ENCODE results near the gene FLVCR2.

The FLVCR2 gene

DNA sequence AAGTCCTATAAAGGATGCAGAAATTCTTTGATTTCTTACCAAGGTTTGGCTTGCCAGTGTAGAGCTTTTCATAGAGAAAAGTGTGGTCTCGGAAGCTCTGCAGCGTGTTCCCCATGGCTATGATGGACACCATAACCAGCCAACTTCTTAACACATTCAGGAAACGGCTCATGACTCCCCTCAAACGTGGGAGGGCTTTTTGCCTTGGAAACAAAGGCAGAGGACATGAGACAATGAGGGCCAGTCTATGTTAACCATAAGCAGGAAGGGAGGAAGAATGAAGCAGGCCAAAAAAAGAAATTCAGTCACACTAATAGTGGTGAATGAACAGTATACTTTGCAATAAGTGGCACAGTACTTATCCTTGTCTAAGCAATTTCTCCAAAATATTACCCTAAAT, 78.9 kb downstream of the FLVCR2 start:
- TF ChIP-seq, protein P1, sequence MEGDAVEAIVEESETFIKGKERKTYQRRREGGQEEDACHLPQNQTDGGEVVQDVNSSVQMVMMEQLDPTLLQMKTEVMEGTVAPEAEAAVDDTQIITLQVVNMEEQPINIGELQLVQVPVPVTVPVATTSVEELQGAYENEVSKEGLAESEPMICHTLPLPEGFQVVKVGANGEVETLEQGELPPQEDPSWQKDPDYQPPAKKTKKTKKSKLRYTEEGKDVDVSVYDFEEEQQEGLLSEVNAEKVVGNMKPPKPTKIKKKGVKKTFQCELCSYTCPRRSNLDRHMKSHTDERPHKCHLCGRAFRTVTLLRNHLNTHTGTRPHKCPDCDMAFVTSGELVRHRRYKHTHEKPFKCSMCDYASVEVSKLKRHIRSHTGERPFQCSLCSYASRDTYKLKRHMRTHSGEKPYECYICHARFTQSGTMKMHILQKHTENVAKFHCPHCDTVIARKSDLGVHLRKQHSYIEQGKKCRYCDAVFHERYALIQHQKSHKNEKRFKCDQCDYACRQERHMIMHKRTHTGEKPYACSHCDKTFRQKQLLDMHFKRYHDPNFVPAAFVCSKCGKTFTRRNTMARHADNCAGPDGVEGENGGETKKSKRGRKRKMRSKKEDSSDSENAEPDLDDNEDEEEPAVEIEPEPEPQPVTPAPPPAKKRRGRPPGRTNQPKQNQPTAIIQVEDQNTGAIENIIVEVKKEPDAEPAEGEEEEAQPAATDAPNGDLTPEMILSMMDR (IDR thresholded peaks at IDR 0.05): no peak

DNA sequence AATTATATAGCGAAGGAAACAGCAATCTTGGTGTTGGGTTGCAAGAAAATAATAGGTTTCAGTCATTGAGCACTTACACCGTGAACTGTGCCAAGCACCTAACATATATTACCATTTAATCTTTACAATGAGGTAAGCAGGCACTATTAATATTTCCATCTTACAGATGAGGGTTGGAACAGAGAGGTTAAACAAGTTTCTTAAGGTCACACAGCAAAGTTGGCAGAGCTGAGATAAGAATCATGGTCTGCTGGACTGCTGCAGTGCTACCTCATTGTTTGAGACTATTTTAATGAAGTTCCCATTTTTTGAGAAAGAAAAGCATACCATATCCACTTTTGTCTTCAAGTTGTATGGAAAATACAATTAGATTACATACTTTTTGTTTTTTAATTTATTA, 80.5 kb downstream of the FLVCR2 start:
- TF ChIP-seq, protein P1 (IDR thresholded peaks at IDR 0.05): no peak

DNA sequence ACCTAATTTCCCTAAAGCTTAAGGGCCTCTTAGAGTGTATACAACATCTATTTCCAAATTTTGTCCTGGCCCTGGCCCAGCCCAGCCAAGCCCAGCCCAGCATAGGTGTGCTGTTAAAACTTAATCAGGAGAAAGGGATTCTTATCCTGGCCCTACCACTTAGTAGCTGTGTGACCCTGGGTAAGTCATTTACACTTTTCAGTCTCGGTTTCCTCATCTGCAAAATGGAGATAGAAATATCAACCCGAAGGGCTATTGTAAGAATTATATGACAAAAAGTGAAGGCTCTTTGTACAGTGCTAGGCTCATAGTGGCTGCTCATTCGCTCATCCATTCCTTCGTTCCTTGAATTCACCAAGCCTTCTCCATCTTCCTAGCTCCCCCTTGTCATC, 81.8 kb downstream of the FLVCR2 start:
- TF ChIP-seq, protein P1 (IDR thresholded peaks at IDR 0.05): no peak

DNA sequence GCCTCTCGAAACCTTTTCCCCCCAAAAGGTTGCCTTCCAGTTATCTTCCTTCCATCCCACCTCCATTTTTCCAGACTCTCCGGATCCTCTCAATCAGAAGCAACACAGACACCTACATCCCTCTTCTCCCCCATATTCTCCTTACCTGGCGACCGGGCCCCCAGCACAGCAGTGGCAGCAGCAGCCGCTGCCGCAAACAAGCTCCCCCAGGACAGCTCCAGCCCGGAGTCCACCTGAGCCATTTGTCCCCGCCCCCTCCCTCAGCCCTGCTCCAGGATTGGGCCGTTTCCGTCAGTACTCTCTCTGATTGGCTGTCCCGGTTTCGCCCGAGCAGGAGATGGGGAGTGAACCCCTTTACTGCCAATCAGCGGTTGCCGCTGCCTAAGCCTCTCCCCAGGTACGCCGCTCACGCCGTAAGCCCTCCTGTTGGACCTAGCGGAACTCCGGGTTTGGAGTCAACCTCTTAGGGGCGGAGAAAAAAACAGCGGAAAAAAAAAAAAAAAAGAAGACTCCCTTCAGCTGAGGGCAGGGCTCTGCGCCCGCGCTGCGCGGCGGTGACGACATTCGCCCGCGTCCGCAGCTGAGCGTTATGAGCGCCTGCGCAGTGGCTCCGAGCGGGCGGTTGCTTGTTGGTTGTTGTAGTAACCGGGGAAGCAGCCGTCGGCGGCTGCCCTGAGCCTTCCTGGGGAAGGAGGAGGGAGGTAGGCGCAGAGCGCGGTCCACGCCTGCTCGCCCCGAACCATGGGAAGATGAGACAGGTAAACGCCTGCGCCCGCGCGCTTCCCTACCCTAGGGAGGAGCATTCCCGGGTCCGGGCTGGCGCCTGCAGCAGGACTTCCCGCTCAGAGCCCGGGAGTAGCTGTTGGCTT, 82.4 kb downstream of the FLVCR2 start, which contains the start of the genes ERG28 and TTLL5:
TSS of gene ERG28 (minus strand) at position 247 of the 869 bp plus-strand sequence. CDS start 3,374 bp downstream, outside the sequence.
TSS of gene TTLL5 (plus strand) at position 617 of the 869 bp plus-strand sequence. CDS start 1,904 bp downstream, outside the sequence.
- TF ChIP-seq, protein P1 (IDR thresholded peaks at IDR 0.05): no peak

DNA sequence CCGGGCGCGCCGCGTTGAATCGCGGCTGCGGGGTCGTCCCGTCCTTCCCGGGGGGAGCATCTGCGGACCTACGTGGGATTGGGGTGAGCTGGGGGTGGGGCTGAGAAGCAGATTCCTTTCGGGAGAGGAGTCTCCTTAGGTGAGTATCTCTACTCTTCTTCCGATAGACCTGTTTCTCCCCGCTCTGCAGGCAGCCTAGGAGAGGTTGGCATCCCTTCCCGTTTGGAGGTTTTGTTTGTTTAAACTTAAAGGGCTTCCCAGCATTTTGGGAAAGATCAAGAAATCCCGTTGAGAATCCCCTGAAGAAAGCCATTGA, 83.0 kb downstream of the FLVCR2 start:
- TF ChIP-seq, protein P1 (IDR thresholded peaks at IDR 0.05): no peak

DNA sequence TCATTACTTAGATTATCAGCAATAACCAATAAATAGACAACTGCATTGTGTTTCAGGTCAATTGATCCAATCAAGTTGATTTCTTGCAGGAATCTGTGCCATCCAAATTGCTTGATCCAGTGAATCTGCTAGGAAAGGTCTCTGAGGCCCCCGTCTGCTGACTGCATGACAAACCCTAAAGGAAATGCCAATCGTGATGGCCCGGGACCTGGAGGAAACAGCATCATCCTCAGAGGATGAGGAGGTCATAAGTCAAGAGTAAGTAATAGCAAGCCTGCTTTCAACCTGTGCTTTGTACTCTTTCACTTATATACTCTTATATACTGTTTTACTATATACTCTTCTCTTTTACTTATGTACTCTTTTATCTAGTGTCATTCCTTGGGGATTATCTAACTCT, 84.5 kb downstream of the FLVCR2 start:
- TF ChIP-seq, protein P1 (IDR thresholded peaks at IDR 0.05): no peak

DNA sequence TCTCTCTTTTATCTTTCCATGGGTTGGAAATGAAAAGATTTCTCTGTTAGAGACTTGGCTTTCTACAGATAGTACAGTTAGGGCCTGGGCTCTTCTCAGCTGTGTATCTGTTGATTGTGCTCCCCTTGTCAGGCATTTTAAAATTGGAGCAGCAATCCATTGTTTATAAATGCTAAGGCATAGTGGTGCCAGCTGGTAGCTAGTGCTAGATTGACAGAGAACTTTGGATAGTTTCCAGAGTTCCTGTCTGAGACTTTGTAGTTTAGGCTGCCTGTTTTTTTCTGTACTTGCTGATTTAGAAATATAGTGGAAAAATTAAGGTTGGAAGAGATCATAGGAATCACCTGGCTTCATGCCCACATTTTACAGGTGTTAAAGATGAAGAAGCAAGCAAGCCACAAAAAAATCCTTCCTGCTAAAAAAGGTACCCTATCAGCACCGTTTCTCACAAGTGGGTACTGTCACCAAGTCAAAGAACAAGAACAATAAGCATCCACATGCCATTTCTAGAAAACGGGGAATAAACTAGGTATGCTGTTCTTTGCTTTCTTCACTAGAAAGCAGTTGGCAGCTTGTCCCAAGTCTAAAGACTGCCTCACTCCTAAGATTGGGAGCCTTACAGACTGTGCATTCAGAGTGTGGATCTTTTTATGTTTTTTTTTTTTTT, 88.8 kb downstream of the FLVCR2 start:
- TF ChIP-seq, protein P1 (IDR thresholded peaks at IDR 0.05): no peak

Data from LNCAP (cell line).